Tibial nerve (tissue), 4 donors: ENCODE measurements around the gene KCNH3. TPM values are rescaled to one million over a fixed set of nuclear protein-coding genes. Genes with fewer than 3 reads are reported as not detected.
"Not testable (repeated sequence)": the region's sequence is repeated elsewhere in the genome, so short reads cannot be mapped to it uniquely, and the experiment has no call there.

ENCODE experiments used
- DNase-seq, 2 donors: peaks; one replicate each; pipeline ENCODE4 v3.0.0-alpha.2; 2019; ENCODE audit warnings: low spot score in 2 of 2
- H3K27ac ChIP-seq, 4 donors: fragments of 200-600 bp; sonication (generic) in 3 of 4; one replicate each; pipeline ENCODE4 v1.5.1; 2017 to 2019; ENCODE audit warnings: mild to moderate bottlenecking in 1 of 4
- H3K27me3 ChIP-seq, 2 donors: fragments of 200-600 bp; sonication (generic) in 1 of 2; one replicate each; pipeline versions ENCODE4 v1.5.1 to v1.6.0; 2017 to 2019
- H3K36me3 ChIP-seq, 3 donors: fragments of 200-600 bp; sonication (generic); one replicate each; pipeline ENCODE4 v1.5.1; 2018 to 2019
- H3K4me1 ChIP-seq, 4 donors: fragments of 200-600 bp; sonication (generic) in 3 of 4; one replicate each; pipeline ENCODE4 v1.5.1; 2017 to 2019
- H3K4me3 ChIP-seq, 4 donors: fragments of 200-600 bp; sonication (generic) in 3 of 4; one replicate each; pipeline ENCODE4 v1.5.1; 2017 to 2019; ENCODE audit warnings: mild to moderate bottlenecking in 1 of 4, moderate library complexity in 1 of 4
- H3K9me3 ChIP-seq, 4 donors: fragments of 200-600 bp; sonication (generic) in 3 of 4; one replicate each; pipeline ENCODE4 v1.5.1; 2017 to 2019
- CTCF ChIP-seq, 5 experiments: fragments of 200-600 bp in 3 of 5; fragments of 450-650 bp in 2 of 5; sonication (generic) in 3 of 5; IDR thresholded peaks; one replicate each; pipeline ENCODE4 v1.5.1; 2016 to 2019; ENCODE audit warnings: antibody characterized with exemption in 5 of 5, mild to moderate bottlenecking in 3 of 5, moderate library complexity in 2 of 5
- EP300 ChIP-seq, 2 donors: sonication (generic); formaldehyde crosslinking; IDR thresholded peaks; one replicate each; pipeline ENCODE4 v1.6.1; 2017; ENCODE audit warnings: antibody characterized with exemption in 2 of 2, mild to moderate bottlenecking in 1 of 2
- POLR2A ChIP-seq, 2 donors: fragments of 450-650 bp; IDR thresholded peaks; one replicate each; pipeline ENCODE4 v1.6.1; 2017; ENCODE audit warnings: antibody characterized with exemption in 2 of 2, mild to moderate bottlenecking in 2 of 2, moderate library complexity in 2 of 2
- WGBS, 2 donors: methylation state at CpG; one replicate each; pipeline ENCODE4 v1.1.5; 2018; 5-methylcytosine and 5-hydroxymethylcytosine counted together
- small RNA-seq: library from RNA; depleted of rRNA; stranded (forward); fragments of <200 nt; gene quantifications from one replicate; pipeline ENCODE3, GENCODE V24; 2016
- total RNA-seq, 4 donors: library from RNA; depleted of rRNA; stranded (reverse); fragments of >200 nt; gene quantifications; one replicate each; pipeline ENCODE4 v1.1.0, GENCODE V29; 2016

KCNH3 gene
- total RNA-seq, 4 donors from 2014 or later = 0.21 to 0.30 TPM; not detected in 2

- DNase-seq = no peak
- Histone ChIP-seq H3K4me3 (no peak overlapping the region), H3K9me3 (no peaks in the 10 kb centered on the region), H3K36me3 (peaks cover 0 to 20% (median 0%) of the 10 kb centered on the region in 3 donors), H3K4me1 (no peaks in the 10 kb centered on the region), H3K27me3 (no peaks in the 10 kb centered on the region), H3K27ac (no peak overlapping the region)
- TF ChIP-seq EP300 (IDR thresholded peaks at IDR 0.05) (no peak), CTCF (IDR thresholded peaks at IDR 0.05) (no peak), POLR2A (IDR thresholded peaks at IDR 0.05) (no peak)
- WGBS, 2 donors = 75 to 82% methylated on average over 1 of the region's 1 CpG
Observed at GRCh38 chr12:49603721-49604120, 64.9 kb downstream of the KCNH3 start.

DNA sequence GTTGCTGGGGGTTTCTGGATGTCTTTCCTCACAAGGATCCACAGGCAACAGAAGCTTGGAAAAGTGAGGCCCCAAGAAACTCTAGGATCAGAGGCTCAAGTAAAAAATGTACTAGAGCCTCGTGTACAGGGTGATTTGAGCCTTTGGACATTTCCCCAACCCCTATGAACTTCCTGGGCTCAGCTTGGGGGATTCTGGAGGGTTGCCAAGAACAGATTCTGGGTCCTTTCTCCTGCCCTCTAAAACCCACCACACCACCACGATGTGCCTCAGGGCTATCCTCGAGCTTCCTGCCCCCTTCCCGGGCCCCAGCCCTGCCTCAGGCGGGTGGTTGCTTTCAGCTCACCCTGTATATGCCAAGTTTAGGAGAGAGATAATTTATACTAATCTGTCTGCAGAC lies 66.0 kb downstream of the KCNH3 start:
- Histone ChIP-seq H3K27ac (no peak overlapping the region), H3K9me3 (no peaks in the 10 kb centered on the region), H3K4me3 (no peak overlapping the region), H3K27me3 (no peaks in the 10 kb centered on the region), H3K4me1 (no peaks in the 10 kb centered on the region), H3K36me3 (peaks cover 0 to 12% (median 0%) of the 10 kb centered on the region in 3 donors)
- TF ChIP-seq CTCF (IDR thresholded peaks at IDR 0.05) (no peak), POLR2A (IDR thresholded peaks at IDR 0.05) (no peak), EP300 (IDR thresholded peaks at IDR 0.05) (no peak)
- 40 to 49% methylated on average over 5 of the region's 5 CpGs for WGBS, 2 donors
- no peak for DNase-seq

DNA sequence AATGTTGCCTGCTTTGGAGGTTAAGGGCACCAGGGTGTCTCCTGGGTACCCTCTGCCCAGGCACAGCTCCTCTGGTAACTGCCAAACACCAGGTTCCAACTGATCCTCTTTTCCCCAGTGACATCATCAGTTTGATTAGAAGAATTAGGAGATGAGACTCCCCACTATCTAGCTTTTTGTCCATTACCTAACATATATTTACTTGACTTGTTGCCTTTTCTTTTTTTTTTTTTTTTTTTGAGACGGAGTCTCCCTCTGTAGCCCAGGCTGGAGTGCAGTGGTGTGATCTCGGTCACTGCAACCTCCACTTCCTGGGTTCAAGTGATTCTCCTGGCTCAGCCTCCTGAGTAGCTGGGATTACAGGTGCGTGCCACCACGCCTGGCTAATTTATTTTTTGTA lies 66.7 kb downstream of the KCNH3 start, which contains the start of gene FAM186B:
FAM186B (minus strand) TSS at position 101 of the 400 bp plus-strand sequence. CDS start 162 bp downstream, outside the sequence.
- WGBS, 2 donors = 94 to 97% methylated on average over 4 of the region's 4 CpGs
- not testable (repeated sequence) for H3K36me3 ChIP-seq, DNase-seq

More for the DNA sequence above, 66.7 kb downstream of the KCNH3 start, which contains the start of gene FAM186B:
- not testable (repeated sequence) for H3K4me1 ChIP-seq, H3K27me3 ChIP-seq, H3K9me3 ChIP-seq, H3K4me3 ChIP-seq, H3K27ac ChIP-seq

Small RNAs within 50 kb of the gene (small RNA-seq; reads per million reads assigned to genes)
- gene POLR2KP1 (not detected), gene RNU6-834P (not detected)

Other genes starting within 250 kb of the KCNH3 start
- under 1 TPM in 3 of 4 donors, not detected in 1; 0.20 to 0.84 (median 0.22) TPM for gene PRPH, start 243.9 kb upstream of the KCNH3 start, total RNA-seq
- gene TROAP, start 215.8 kb upstream of the KCNH3 start, total RNA-seq = 1 to 10 TPM in 2 of 4 donors, under 1 TPM in 1, not detected in 1; 0.30 to 6.5 (median 3.1) TPM
- gene C1QL4, start 201.8 kb upstream of the KCNH3 start, total RNA-seq = not detected
- gene DNAJC22, start 192.1 kb upstream of the KCNH3 start, total RNA-seq = not detected
- 10 to 100 TPM in 2 of 4 donors, 1 to 10 TPM in 2; 5.9 to 14.7 (median 9.8) TPM for gene SPATS2, start 171.6 kb upstream of the KCNH3 start, total RNA-seq
- gene MCRS1, start 29.1 kb downstream of the KCNH3 start, total RNA-seq = 10 to 100 TPM; 42.0 to 67.2 (median 64.5) TPM
- under 1 TPM in 3 of 4 donors, not detected in 1; 0.42 to 0.98 (median 0.44) TPM for gene FAM186B, start 66.6 kb downstream of the KCNH3 start, total RNA-seq
- 10 to 100 TPM; 18.1 to 36.0 (median 21.4) TPM for gene PRPF40B, start 84.5 kb downstream of the KCNH3 start, total RNA-seq
- 10 to 100 TPM; 48.3 to 64.2 (median 58.9) TPM for gene FMNL3, start 168.4 kb downstream of the KCNH3 start, total RNA-seq
- gene TMBIM6, start 202.5 kb downstream of the KCNH3 start, total RNA-seq = 100 to 1,000 TPM; 284 to 404 (median 325) TPM